ENCODE results near the gene BLOC1S4. TPM values are rescaled to one million over a fixed set of nuclear protein-coding genes. Genes with fewer than 3 reads are reported as not detected.

BLOC1S4 gene
- total RNA-seq, 1 experiment from 2014 or later, result 10.7 TPM

DNA sequence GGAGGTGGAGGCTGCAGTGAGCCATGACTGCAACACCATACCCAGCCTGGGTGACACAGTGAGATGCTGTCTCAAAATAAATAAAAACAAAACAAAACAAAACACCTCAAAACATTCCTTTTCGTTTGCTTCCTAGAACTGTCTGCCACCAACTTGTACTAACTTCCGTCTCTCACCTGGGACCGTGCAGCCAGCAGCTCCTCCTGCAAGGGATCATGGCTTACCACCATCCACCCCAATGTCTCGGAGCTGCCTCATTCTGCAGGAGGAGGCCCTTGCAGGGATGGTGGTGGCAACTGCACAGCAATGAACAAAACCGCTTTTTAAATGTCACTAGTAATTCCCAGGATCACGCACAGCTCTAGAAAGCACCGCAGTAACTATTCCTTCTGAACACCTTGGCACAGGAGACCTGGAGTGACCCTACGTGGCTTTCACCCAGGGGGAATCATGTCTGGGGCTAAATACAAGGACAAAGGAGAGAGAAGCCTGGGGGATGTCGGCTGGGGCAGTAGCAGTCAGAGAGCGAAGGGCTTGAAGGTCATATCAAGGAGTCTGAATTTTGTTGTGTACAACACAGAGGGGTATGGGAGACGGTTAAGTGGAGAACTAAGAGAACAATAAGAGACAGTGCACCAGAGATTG, 49.1 kb downstream of the BLOC1S4 start:
- CTCF ChIA-PET, result interaction anchor here (0.5 kb wide), 1 partner anchor 134 kb away, joined by 4 read pairs; no protein-coding TSS in a partner anchor
- Histone ChIP-seq H3K4me1 (ENCODE audit: control insufficient read depth, insufficient read depth, low read length) (peaks cover 18% of the 10 kb centered on the region), H3K27me3 (ENCODE audit: control insufficient read depth, insufficient read depth, low read length) (no peaks in the 10 kb centered on the region), H3K4me3 (ENCODE audit: low read depth in 2 of 2, low read length in 2 of 2) (no peak overlapping the region), H3K27ac (ENCODE audit: low read length) (no peak overlapping the region), H3K36me3 (ENCODE audit: control insufficient read depth, insufficient read depth, low read length) (no peaks in the 10 kb centered on the region), H3K9me3 (ENCODE audit: control insufficient read depth, insufficient read depth, low read depth, low read length) (no peaks in the 10 kb centered on the region)
- TF ChIP-seq, protein P1, sequence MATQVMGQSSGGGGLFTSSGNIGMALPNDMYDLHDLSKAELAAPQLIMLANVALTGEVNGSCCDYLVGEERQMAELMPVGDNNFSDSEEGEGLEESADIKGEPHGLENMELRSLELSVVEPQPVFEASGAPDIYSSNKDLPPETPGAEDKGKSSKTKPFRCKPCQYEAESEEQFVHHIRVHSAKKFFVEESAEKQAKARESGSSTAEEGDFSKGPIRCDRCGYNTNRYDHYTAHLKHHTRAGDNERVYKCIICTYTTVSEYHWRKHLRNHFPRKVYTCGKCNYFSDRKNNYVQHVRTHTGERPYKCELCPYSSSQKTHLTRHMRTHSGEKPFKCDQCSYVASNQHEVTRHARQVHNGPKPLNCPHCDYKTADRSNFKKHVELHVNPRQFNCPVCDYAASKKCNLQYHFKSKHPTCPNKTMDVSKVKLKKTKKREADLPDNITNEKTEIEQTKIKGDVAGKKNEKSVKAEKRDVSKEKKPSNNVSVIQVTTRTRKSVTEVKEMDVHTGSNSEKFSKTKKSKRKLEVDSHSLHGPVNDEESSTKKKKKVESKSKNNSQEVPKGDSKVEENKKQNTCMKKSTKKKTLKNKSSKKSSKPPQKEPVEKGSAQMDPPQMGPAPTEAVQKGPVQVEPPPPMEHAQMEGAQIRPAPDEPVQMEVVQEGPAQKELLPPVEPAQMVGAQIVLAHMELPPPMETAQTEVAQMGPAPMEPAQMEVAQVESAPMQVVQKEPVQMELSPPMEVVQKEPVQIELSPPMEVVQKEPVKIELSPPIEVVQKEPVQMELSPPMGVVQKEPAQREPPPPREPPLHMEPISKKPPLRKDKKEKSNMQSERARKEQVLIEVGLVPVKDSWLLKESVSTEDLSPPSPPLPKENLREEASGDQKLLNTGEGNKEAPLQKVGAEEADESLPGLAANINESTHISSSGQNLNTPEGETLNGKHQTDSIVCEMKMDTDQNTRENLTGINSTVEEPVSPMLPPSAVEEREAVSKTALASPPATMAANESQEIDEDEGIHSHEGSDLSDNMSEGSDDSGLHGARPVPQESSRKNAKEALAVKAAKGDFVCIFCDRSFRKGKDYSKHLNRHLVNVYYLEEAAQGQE (IDR thresholded peaks at IDR 0.05; ENCODE audit: insufficient read depth in 1 of 2, low read depth in 2 of 2, low read length in 1 of 2), result no peak
- no peak for TF ChIP-seq TCF7L2 (IDR thresholded peaks at IDR 0.05; ENCODE audit: low read depth, low read length)
- no TSS peak for BruUV-seq (replicated peaks)
- intact Hi-C loops (cut with micrococcal nuclease; ENCODE audit: unreplicated experiment) (no loop called here), in situ Hi-C loops (cut with HindIII; ENCODE audit: low pct_unique_long_range_greater_than_20kb, low sequenced_read_pairs) (no loop called here)
- POLR2A ChIA-PET, result no interaction called here
- ATAC-seq, result no peak
- DNase-seq (ENCODE audit: low read depth, low spot score), result no peak

DNA sequence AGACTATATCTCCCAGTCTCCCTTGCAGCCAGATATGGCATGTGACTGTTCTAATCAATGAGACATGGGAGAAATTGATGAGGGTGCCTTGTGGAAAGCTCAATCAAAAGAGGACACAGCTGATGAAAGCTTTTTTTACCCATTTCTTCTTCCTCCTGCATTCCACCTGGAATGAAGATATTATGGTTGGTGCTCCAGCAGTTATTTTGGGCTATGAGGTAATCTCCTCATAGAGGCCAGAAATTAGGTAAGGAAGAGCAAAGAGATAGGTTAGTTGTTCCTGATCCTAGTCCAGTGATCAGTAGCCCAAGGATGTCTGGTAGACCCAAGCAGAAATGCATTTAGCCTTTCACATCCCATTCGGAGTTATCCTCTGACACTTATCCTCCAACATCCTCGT, 49.7 kb downstream of the BLOC1S4 start:
- Histone ChIP-seq H3K4me3 (ENCODE audit: low read depth in 2 of 2, low read length in 2 of 2) (no peak overlapping the region), H3K27me3 (ENCODE audit: control insufficient read depth, insufficient read depth, low read length) (no peaks in the 10 kb centered on the region), H3K4me1 (ENCODE audit: control insufficient read depth, insufficient read depth, low read length) (peaks cover 18% of the 10 kb centered on the region), H3K9me3 (ENCODE audit: control insufficient read depth, insufficient read depth, low read depth, low read length) (no peaks in the 10 kb centered on the region), H3K27ac (ENCODE audit: low read length) (no peak overlapping the region), H3K36me3 (ENCODE audit: control insufficient read depth, insufficient read depth, low read length) (no peaks in the 10 kb centered on the region)
- in situ Hi-C loops (cut with HindIII; ENCODE audit: low pct_unique_long_range_greater_than_20kb, low sequenced_read_pairs), result no loop called here
- ATAC-seq (no peak), DNase-seq (ENCODE audit: low read depth, low spot score) (no peak)
- TF ChIP-seq, protein P1 (IDR thresholded peaks at IDR 0.05; ENCODE audit: insufficient read depth in 1 of 2, low read depth in 2 of 2, low read length in 1 of 2), result no peak
- no peak for TF ChIP-seq SIN3A (IDR thresholded peaks at IDR 0.05; ENCODE audit: borderline replicate concordance, insufficient read depth, low read depth, low read length)
- no peak for TF ChIP-seq TCF7L2 (IDR thresholded peaks at IDR 0.05; ENCODE audit: low read depth, low read length)
- TF ChIP-seq POLR2AphosphoS5 (IDR thresholded peaks at IDR 0.05; ENCODE audit: low read depth, low read length), result no peak
- TF ChIP-seq, protein P2, sequence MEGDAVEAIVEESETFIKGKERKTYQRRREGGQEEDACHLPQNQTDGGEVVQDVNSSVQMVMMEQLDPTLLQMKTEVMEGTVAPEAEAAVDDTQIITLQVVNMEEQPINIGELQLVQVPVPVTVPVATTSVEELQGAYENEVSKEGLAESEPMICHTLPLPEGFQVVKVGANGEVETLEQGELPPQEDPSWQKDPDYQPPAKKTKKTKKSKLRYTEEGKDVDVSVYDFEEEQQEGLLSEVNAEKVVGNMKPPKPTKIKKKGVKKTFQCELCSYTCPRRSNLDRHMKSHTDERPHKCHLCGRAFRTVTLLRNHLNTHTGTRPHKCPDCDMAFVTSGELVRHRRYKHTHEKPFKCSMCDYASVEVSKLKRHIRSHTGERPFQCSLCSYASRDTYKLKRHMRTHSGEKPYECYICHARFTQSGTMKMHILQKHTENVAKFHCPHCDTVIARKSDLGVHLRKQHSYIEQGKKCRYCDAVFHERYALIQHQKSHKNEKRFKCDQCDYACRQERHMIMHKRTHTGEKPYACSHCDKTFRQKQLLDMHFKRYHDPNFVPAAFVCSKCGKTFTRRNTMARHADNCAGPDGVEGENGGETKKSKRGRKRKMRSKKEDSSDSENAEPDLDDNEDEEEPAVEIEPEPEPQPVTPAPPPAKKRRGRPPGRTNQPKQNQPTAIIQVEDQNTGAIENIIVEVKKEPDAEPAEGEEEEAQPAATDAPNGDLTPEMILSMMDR (IDR thresholded peaks at IDR 0.05), result no peak
- intact Hi-C loops (cut with micrococcal nuclease; ENCODE audit: unreplicated experiment), result no loop called here
- ChIA-PET CTCF (interaction anchor here (0.5 kb wide), 1 partner anchor 134 kb away, joined by 4 read pairs; no protein-coding TSS in a partner anchor), POLR2A (no interaction called here)
- no TSS peak for BruUV-seq (replicated peaks)

Other genes starting within 250 kb of the BLOC1S4 start
- gene PPP2R2C, start 243.6 kb upstream of the BLOC1S4 start, total RNA-seq (2021; ENCODE audit: unreplicated experiment), result 26.7 TPM
- 34.4 TPM for gene MAN2B2, start 141.0 kb upstream of the BLOC1S4 start, total RNA-seq (2021; ENCODE audit: unreplicated experiment)
- gene MRFAP1, start 75.5 kb upstream of the BLOC1S4 start, total RNA-seq (2021; ENCODE audit: unreplicated experiment), result 212 TPM
- gene S100P, start 22.3 kb upstream of the BLOC1S4 start, total RNA-seq (2021; ENCODE audit: unreplicated experiment), result 2.3 TPM
- gene MRFAP1L1, start 6.3 kb upstream of the BLOC1S4 start, total RNA-seq (2021; ENCODE audit: unreplicated experiment), result 29.5 TPM
- gene KIAA0232, start 66.6 kb downstream of the BLOC1S4 start, total RNA-seq (2021; ENCODE audit: unreplicated experiment), result 20.2 TPM
- gene TBC1D14, start 193.7 kb downstream of the BLOC1S4 start, total RNA-seq (2021; ENCODE audit: unreplicated experiment), result 36.3 TPM

Measured in Panc1 (cell line).